Measurements from ENCODE around the gene ARID1B. TPM values are rescaled to one million over a fixed set of nuclear protein-coding genes. Genes with fewer than 3 reads are reported as not detected.

ARID1B gene
- total and polyA plus RNA-seq, 9 of the 15 experiments (the other 6 are each of a cell fraction or from before 2014, with no cell fraction given), result 12.5 to 50.5 (median 25.8) TPM

DNA sequence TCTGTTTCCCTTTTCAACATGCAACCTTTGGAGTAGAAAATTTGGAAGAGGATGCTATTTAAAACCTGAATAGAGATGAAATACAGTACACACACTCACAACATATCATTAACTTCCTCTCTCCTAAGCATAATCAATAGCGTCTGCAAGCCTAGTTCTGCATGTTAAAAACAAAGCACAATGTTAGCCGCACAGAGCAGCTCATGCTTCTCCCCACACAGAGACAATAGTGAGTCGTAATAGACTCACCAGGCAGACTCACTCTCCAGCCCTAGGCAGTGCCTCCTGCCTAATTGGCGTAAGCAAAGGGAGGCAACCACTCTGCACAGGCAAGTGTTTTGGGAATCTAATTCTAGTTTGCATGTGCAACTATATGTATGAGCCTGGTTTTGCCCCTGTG is 45.8 kb upstream of the ARID1B start (continued):
- TF ChIP-seq, protein P1, sequence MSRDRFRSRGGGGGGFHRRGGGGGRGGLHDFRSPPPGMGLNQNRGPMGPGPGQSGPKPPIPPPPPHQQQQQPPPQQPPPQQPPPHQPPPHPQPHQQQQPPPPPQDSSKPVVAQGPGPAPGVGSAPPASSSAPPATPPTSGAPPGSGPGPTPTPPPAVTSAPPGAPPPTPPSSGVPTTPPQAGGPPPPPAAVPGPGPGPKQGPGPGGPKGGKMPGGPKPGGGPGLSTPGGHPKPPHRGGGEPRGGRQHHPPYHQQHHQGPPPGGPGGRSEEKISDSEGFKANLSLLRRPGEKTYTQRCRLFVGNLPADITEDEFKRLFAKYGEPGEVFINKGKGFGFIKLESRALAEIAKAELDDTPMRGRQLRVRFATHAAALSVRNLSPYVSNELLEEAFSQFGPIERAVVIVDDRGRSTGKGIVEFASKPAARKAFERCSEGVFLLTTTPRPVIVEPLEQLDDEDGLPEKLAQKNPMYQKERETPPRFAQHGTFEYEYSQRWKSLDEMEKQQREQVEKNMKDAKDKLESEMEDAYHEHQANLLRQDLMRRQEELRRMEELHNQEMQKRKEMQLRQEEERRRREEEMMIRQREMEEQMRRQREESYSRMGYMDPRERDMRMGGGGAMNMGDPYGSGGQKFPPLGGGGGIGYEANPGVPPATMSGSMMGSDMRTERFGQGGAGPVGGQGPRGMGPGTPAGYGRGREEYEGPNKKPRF (IDR thresholded peaks at IDR 0.05; ENCODE audit: low read depth, low read length), result no peak
- no peak for TF ChIP-seq POLR2G (IDR thresholded peaks at IDR 0.05; ENCODE audit: low read depth, low read length)

DNA sequence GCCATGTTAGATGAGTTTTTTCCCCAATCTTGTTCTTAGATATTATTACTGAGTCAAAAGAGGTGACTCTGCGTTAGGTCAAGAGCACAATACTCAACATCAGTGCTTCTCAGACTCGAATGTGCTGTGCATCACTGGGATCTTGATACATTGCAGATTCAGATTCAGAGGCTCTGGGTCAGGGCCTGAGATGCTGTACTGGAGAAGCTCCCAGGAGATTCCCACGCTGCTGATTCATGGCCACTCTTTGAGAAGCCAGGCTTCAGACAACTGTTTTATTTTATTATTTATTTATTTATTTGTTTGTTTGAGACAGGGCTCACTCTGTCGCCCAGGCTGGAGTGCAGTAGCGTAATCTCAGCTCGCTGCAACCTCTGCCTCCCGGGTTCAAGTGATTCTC is 41.4 kb upstream of the ARID1B start:
- ATAC-seq, result no peak
- Histone ChIP-seq H3K4me2 (ENCODE audit: insufficient read depth, low read length) (no peak overlapping the region), H3K79me2 (ENCODE audit: control insufficient read depth, insufficient read depth, low read length) (no peaks in the 10 kb centered on the region), H3K27me3 (ENCODE audit: control insufficient read depth in 2 of 2, insufficient read depth in 2 of 2, low read length in 2 of 2) (peaks cover 3 to 7% of the 10 kb centered on the region in 2 experiments; a peak in 2 of 5 replicates), H3K36me3 (ENCODE audit: control insufficient read depth, insufficient read depth, low read length) (no peaks in the 10 kb centered on the region), H3K9me3 (replicated peaks; ENCODE audit: control insufficient read depth, insufficient read depth, low read depth, low read length) (no peaks in the 10 kb centered on the region; the same call in 1 of the 2 replicates), H3K27ac (ENCODE audit: extremely low read depth, low read depth, low read length) (no peak overlapping the region), H3K9ac (ENCODE audit: insufficient read depth in 1 of 2, low read depth in 2 of 2, low read length in 2 of 2) (no peak overlapping the region), H3K9me1 (ENCODE audit: control insufficient read depth, insufficient read depth, low read length) (no peaks in the 10 kb centered on the region), H3K4me1 (replicated peaks in 1 of 2; ENCODE audit: control insufficient read depth in 2 of 2, insufficient read depth in 2 of 2, low read length in 2 of 2) (peaks cover 0 to 7% of the 10 kb centered on the region in 2 experiments; a peak in 1 of 5 replicates), H4K20me1 (replicated peaks; ENCODE audit: control insufficient read depth, insufficient read depth, low read length) (no peaks in the 10 kb centered on the region), H2AFZ (ENCODE audit: low read depth, low read length) (no peak overlapping the region), H3K4me3 (no peak overlapping the region)
- ChIA-PET CTCF (ENCODE audit: low intra/inter-chr PET ratio) (no interaction called here), POLR2A (interaction anchor here (1.2 kb wide), 1 partner anchor 17 kb away, joined by 3 read pairs; no protein-coding TSS in a partner anchor)
- no peak for FAIRE-seq
- intact Hi-C loops (cut with micrococcal nuclease), result no loop called here
- in situ Hi-C loops (cut with MboI), result no loop called here
- DNase-seq (ENCODE audit: extremely low read depth in 1 of 4, low spot score in 3 of 4), result no peak
- 14% methylated on average over 7 of the region's 7 CpGs for WGBS (ENCODE audit: insufficient coverage, low coverage, missing lambda C conversion rate)
- no TSS peak for BruUV-seq (replicated peaks)
- TF ChIP-seq HNRNPLL (IDR thresholded peaks at IDR 0.05; ENCODE audit: low read depth, low read length, poor library complexity, severe bottlenecking), result no peak
- TF ChIP-seq THRAP3 (IDR thresholded peaks at IDR 0.05; ENCODE audit: borderline replicate concordance), result no peak
- TF ChIP-seq ZKSCAN3 (CRISPR knock-in tag; IDR thresholded peaks at IDR 0.05), result no peak
- TF ChIP-seq, protein P2, sequence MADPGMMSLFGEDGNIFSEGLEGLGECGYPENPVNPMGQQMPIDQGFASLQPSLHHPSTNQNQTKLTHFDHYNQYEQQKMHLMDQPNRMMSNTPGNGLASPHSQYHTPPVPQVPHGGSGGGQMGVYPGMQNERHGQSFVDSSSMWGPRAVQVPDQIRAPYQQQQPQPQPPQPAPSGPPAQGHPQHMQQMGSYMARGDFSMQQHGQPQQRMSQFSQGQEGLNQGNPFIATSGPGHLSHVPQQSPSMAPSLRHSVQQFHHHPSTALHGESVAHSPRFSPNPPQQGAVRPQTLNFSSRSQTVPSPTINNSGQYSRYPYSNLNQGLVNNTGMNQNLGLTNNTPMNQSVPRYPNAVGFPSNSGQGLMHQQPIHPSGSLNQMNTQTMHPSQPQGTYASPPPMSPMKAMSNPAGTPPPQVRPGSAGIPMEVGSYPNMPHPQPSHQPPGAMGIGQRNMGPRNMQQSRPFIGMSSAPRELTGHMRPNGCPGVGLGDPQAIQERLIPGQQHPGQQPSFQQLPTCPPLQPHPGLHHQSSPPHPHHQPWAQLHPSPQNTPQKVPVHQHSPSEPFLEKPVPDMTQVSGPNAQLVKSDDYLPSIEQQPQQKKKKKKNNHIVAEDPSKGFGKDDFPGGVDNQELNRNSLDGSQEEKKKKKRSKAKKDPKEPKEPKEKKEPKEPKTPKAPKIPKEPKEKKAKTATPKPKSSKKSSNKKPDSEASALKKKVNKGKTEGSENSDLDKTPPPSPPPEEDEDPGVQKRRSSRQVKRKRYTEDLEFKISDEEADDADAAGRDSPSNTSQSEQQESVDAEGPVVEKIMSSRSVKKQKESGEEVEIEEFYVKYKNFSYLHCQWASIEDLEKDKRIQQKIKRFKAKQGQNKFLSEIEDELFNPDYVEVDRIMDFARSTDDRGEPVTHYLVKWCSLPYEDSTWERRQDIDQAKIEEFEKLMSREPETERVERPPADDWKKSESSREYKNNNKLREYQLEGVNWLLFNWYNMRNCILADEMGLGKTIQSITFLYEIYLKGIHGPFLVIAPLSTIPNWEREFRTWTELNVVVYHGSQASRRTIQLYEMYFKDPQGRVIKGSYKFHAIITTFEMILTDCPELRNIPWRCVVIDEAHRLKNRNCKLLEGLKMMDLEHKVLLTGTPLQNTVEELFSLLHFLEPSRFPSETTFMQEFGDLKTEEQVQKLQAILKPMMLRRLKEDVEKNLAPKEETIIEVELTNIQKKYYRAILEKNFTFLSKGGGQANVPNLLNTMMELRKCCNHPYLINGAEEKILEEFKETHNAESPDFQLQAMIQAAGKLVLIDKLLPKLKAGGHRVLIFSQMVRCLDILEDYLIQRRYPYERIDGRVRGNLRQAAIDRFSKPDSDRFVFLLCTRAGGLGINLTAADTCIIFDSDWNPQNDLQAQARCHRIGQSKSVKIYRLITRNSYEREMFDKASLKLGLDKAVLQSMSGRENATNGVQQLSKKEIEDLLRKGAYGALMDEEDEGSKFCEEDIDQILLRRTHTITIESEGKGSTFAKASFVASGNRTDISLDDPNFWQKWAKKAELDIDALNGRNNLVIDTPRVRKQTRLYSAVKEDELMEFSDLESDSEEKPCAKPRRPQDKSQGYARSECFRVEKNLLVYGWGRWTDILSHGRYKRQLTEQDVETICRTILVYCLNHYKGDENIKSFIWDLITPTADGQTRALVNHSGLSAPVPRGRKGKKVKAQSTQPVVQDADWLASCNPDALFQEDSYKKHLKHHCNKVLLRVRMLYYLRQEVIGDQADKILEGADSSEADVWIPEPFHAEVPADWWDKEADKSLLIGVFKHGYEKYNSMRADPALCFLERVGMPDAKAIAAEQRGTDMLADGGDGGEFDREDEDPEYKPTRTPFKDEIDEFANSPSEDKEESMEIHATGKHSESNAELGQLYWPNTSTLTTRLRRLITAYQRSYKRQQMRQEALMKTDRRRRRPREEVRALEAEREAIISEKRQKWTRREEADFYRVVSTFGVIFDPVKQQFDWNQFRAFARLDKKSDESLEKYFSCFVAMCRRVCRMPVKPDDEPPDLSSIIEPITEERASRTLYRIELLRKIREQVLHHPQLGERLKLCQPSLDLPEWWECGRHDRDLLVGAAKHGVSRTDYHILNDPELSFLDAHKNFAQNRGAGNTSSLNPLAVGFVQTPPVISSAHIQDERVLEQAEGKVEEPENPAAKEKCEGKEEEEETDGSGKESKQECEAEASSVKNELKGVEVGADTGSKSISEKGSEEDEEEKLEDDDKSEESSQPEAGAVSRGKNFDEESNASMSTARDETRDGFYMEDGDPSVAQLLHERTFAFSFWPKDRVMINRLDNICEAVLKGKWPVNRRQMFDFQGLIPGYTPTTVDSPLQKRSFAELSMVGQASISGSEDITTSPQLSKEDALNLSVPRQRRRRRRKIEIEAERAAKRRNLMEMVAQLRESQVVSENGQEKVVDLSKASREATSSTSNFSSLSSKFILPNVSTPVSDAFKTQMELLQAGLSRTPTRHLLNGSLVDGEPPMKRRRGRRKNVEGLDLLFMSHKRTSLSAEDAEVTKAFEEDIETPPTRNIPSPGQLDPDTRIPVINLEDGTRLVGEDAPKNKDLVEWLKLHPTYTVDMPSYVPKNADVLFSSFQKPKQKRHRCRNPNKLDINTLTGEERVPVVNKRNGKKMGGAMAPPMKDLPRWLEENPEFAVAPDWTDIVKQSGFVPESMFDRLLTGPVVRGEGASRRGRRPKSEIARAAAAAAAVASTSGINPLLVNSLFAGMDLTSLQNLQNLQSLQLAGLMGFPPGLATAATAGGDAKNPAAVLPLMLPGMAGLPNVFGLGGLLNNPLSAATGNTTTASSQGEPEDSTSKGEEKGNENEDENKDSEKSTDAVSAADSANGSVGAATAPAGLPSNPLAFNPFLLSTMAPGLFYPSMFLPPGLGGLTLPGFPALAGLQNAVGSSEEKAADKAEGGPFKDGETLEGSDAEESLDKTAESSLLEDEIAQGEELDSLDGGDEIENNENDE (IDR thresholded peaks at IDR 0.05; ENCODE audit: low read depth, low read length), result no peak
- no peak for TF ChIP-seq ILK (tag; IDR thresholded peaks at IDR 0.05; ENCODE audit: borderline replicate concordance, low read depth)
